GM18505 (cell line): ENCODE data around the gene RTKN2.

Source experiments
- ATAC-seq: cut with Tn5 transposase; IDR thresholded peaks from one replicate; pipeline ENCODE4 v1.9.1; 2021; ENCODE audit not compliant: unreplicated experiment
- POLR2A ChIP-seq: IDR thresholded peaks from 4 replicates; pipeline ENCODE4 v1.6.1; 2011; ENCODE audit warnings: borderline replicate concordance; ENCODE audit not compliant: insufficient read depth, insufficient read length; ENCODE audit errors: extremely low read depth

Gene RTKN2

GRCh38 chr10:62231371-62231770, 37.3 kb downstream of the RTKN2 start:
- TF ChIP-seq POLR2A = no peak
- no peak for ATAC-seq

GRCh38 chr10:62230344-62231121, 38.1 kb downstream of the RTKN2 start:
- TF ChIP-seq POLR2A = no peak

GRCh38 chr10:62225362-62225761, 43.3 kb downstream of the RTKN2 start:
- no peak for ATAC-seq

More at GRCh38 chr10:62230344-62231121, 38.1 kb downstream of the RTKN2 start:
- ATAC-seq = no peak

GRCh38 chr10:62224606-62225005, 44.0 kb downstream of the RTKN2 start:
- TF ChIP-seq POLR2A = no peak
- no peak for ATAC-seq

More at GRCh38 chr10:62225362-62225761, 43.3 kb downstream of the RTKN2 start:
- no peak for TF ChIP-seq POLR2A

GRCh38 chr10:62217683-62218082, 51.0 kb downstream of the RTKN2 start:
- no peak for ATAC-seq
- no peak for TF ChIP-seq POLR2A

GRCh38 chr10:62214364-62214874, 54.2 kb downstream of the RTKN2 start:
- no peak for TF ChIP-seq POLR2A
- no peak for ATAC-seq

- no peak for ATAC-seq
- TF ChIP-seq POLR2A = no peak
Observed at GRCh38 chr10:62205750-62206399, 62.8 kb downstream of the RTKN2 start.

- no peak for ATAC-seq
- TF ChIP-seq POLR2A = no peak
Observed at GRCh38 chr10:62199584-62199983, 69.1 kb downstream of the RTKN2 start.

GRCh38 chr10:62196528-62196927, 72.1 kb downstream of the RTKN2 start:
- no peak for TF ChIP-seq POLR2A
- ATAC-seq = no peak

- no peak for TF ChIP-seq POLR2A
- ATAC-seq = no peak
Observed at GRCh38 chr10:62195675-62195926, 73.0 kb downstream of the RTKN2 start.

GRCh38 chr10:62194924-62195674, 73.5 kb downstream of the RTKN2 start:
- no peak for ATAC-seq
- no peak for TF ChIP-seq POLR2A

- TF ChIP-seq POLR2A = no peak
- ATAC-seq = no peak
Observed at GRCh38 chr10:62193479-62193878, 75.2 kb downstream of the RTKN2 start.

GRCh38 chr10:62189131-62189530, 79.5 kb downstream of the RTKN2 start:
- TF ChIP-seq POLR2A = no peak
- ATAC-seq = no peak

GRCh38 chr10:62188021-62188616, 80.5 kb downstream of the RTKN2 start:
- TF ChIP-seq POLR2A = no peak

GRCh38 chr10:62186999-62187675, 81.5 kb downstream of the RTKN2 start:
- TF ChIP-seq POLR2A = no peak
- no peak for ATAC-seq

More at GRCh38 chr10:62188021-62188616, 80.5 kb downstream of the RTKN2 start:
- no peak for ATAC-seq
